Esophagus muscularis mucosa (tissue), 4 donors: ENCODE results near the gene ABHD8.

ENCODE experiments used
- EP300 ChIP-seq: sonication (generic); formaldehyde crosslinking; IDR thresholded peaks from one replicate; pipeline ENCODE4 v1.6.1; 2017; ENCODE audit warnings: antibody characterized with exemption
- POLR2A ChIP-seq: fragments of 450-650 bp; IDR thresholded peaks from one replicate; pipeline ENCODE4 v1.6.1; 2017; ENCODE audit warnings: antibody characterized with exemption, moderate library complexity, mild to moderate bottlenecking, low read depth
- POLR2AphosphoS5 ChIP-seq, 2 donors: sonication (generic); formaldehyde crosslinking; IDR thresholded peaks; one replicate each; pipeline ENCODE4 v1.6.1; 2017; ENCODE audit warnings: antibody characterized with exemption in 2 of 2
- TF ChIP-seq, protein P1 (sequence below), 3 experiments: fragments of 200-600 bp in 2 of 3; fragments of 450-650 bp in 1 of 3; sonication (generic) in 2 of 3; IDR thresholded peaks; one replicate each; pipeline ENCODE4 v1.5.1; 2017 to 2019; ENCODE audit warnings: antibody characterized with exemption in 3 of 3, mild to moderate bottlenecking in 2 of 3, moderate library complexity in 1 of 3

DNA sequence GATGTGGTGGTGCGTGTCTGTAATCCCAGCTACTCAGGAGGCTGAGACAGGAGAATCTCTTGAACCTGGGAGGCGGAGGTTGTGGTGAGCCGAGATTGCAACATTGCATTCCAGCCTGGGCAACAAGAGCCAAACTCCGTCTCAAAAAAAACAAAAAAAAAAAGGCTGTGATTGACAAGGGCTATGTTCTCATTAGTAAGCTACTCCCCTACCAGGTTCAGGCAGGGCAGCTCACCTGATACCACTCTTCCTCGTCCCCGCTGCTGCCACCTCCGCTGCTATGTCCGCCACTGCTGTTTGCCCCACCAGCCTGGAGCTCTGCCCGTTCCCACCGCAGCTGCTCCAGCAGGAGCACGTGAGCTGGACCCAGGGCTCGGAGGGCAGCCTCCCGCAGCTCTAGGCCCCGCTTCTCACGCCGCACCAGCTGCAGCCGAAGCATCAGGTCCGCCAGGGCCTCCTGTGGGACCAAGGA, 48.0 kb downstream of the ABHD8 start:
- TF ChIP-seq, protein P1, sequence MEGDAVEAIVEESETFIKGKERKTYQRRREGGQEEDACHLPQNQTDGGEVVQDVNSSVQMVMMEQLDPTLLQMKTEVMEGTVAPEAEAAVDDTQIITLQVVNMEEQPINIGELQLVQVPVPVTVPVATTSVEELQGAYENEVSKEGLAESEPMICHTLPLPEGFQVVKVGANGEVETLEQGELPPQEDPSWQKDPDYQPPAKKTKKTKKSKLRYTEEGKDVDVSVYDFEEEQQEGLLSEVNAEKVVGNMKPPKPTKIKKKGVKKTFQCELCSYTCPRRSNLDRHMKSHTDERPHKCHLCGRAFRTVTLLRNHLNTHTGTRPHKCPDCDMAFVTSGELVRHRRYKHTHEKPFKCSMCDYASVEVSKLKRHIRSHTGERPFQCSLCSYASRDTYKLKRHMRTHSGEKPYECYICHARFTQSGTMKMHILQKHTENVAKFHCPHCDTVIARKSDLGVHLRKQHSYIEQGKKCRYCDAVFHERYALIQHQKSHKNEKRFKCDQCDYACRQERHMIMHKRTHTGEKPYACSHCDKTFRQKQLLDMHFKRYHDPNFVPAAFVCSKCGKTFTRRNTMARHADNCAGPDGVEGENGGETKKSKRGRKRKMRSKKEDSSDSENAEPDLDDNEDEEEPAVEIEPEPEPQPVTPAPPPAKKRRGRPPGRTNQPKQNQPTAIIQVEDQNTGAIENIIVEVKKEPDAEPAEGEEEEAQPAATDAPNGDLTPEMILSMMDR (IDR thresholded peaks at IDR 0.05): no peak
- TF ChIP-seq EP300: no peak
- TF ChIP-seq POLR2A: no peak
- no peak for TF ChIP-seq POLR2AphosphoS5 (IDR thresholded peaks at IDR 0.05)
